ENCODE data around the gene CDKN1C.

Gene CDKN1C

DNA sequence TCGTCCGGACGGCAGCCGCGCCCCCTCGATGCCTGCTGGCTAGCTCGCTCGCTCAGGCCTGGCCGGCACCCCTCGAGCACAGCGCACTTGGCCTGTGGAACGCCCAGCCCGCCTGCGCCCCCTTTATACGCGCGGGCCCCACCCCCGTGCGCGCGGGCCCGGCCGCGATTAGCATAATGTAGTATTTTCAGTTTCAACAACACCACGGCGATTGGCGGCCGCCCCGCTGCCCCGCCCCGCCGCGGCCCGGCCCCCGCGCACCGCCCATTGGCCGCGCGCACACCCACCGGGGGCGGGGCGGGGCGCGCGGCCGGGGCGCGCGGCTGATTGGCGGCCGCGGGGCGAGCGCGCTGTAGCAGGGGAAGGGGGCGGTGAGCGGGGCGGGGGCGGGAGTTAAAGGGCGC is at the start of gene CDKN1C:
Gene CDKN1C, minus strand, starts transcription at position 98 of the 404 bp plus-strand sequence. CDS start 319 bp downstream, outside the sequence.
- H3K4me3 ChIP-seq (ENCODE audit: low read depth, low read length) = peak within 1 kb of the TSS; percentile 63
- no peak for TF ChIP-seq CTCF (IDR thresholded peaks at IDR 0.05; ENCODE audit: insufficient read depth, low read length, missing control alignments)
- ChIA-PET CTCF (interaction anchor here (1.0 to 15.4 kb wide), 4 partner anchors 10 to 353 kb away, joined by 3 to 1022 read pairs (median 3); no protein-coding TSS in a partner anchor), POLR2A (interaction anchor here (1.3 to 1.4 kb wide), 2 partner anchors 352 to 353 kb away, joined by 3 to 4 read pairs; no protein-coding TSS in a partner anchor)
- no peak for DNase-seq (ENCODE audit: low read depth, low spot score)

DNA sequence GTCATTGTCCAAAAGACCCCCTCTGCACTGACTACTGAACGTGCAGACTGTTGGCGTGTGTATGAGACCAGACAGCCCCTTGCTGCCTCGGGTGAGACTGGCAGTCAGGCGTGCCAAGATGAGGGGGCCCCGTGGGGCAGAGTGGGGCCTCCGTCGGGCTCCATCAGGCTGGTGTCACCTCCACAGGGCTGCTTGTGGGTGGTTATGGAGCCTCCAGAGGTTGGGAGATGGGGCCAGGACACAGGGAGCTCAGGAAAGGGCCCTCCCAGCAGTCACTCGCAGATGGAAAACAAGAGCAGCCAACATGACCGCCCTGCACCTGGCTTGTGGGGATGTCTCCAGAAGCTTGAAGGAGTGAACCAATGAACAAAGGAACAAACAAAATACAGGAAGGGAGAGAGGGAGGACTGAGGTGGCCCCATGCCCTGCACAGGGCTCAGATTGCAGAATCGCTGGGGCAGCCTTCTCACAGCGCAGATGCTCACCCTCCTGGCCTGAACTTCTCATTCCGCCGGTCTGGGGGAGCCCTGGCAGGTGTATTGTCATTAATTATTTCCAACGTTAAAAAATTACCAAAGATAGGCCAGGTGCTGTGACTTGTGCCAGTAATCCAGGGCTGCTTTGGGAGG is 49.1 kb upstream of the CDKN1C start:
- H3K4me3 ChIP-seq (ENCODE audit: low read depth, low read length) = no peak overlapping the region
- ChIA-PET POLR2A (no interaction called here), CTCF (interaction anchor here (1.0 to 3.4 kb wide), 3 partner anchors 7 to 402 kb away, joined by 4 to 13 read pairs (median 6); no protein-coding TSS in a partner anchor)
- TF ChIP-seq CTCF (IDR thresholded peaks at IDR 0.05; ENCODE audit: insufficient read depth, low read length, missing control alignments) = no peak
- DNase-seq (ENCODE audit: low read depth, low spot score) = no peak

- no peak overlapping the region for H3K4me3 ChIP-seq (ENCODE audit: low read depth, low read length)
- ChIA-PET CTCF (interaction anchor here (1.0 to 3.4 kb wide), 7 partner anchors 8 to 402 kb away, joined by 3 to 13 read pairs (median 5); a partner anchor contains a TSS), POLR2A (interaction anchor here (1.3 kb wide), 1 partner anchor 12 kb away, joined by 4 read pairs; no protein-coding TSS in a partner anchor)
- no peak for DNase-seq (ENCODE audit: low read depth, low spot score)
- no peak for TF ChIP-seq CTCF (IDR thresholded peaks at IDR 0.05; ENCODE audit: insufficient read depth, low read length, missing control alignments)
Observed at GRCh38 chr11:2934021-2934550, 48.5 kb upstream of the CDKN1C start.

DNA sequence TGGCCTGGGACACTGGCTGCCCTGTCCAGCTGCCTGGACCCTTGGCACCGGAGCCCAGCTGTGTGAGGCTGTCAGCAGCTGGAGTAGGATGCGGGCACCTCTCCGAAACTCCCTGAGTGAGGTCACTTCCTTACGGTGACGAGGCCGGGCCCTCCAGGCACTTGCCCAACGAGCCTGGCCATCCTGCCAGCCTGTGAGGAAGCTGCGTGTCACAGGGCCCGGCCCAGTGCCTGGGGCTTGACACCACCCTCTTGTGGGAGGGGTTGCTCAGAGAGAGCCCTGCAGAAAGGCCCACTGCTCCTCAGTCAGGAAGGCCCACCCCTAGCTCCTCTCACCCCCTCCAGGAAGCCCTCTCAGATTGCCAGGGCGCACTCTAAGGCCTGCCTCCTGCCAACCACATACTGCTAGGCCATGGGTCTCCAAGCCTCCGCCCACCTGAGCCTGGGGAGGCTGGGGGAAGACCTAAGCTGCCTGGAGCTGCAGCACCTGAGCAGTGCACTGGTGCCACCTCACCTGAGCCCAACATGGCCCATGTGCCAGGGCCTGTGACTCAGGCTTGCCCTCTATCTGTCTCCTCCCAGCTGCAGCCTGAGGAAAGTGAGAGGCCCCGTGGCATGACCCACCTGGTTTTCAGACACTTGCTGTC is 47.9 kb upstream of the CDKN1C start:
- no peak for TF ChIP-seq CTCF (IDR thresholded peaks at IDR 0.05; ENCODE audit: insufficient read depth, low read length, missing control alignments)
- CTCF ChIA-PET = interaction anchor here (1.0 to 3.4 kb wide), 7 partner anchors 8 to 401 kb away, joined by 3 to 13 read pairs (median 5); a partner anchor contains a TSS
- POLR2A ChIA-PET = interaction anchor here (1.3 kb wide), 1 partner anchor 12 kb away, joined by 4 read pairs; no protein-coding TSS in a partner anchor
- H3K4me3 ChIP-seq (ENCODE audit: low read depth, low read length) = no peak overlapping the region
- DNase-seq (ENCODE audit: low read depth, low spot score) = no peak

GRCh38 chr11:2932850-2933251 is 47.3 kb upstream of the CDKN1C start:
- POLR2A ChIA-PET = no interaction called here
- H3K4me3 ChIP-seq (ENCODE audit: low read depth, low read length) = no peak overlapping the region
- no peak for DNase-seq (ENCODE audit: low read depth, low spot score)
- TF ChIP-seq CTCF (IDR thresholded peaks at IDR 0.05; ENCODE audit: insufficient read depth, low read length, missing control alignments) = no peak
- CTCF ChIA-PET = interaction anchor here (1.1 to 3.4 kb wide), 5 partner anchors 9 to 400 kb away, joined by 3 to 13 read pairs (median 5); a partner anchor contains a TSS

Measured in AG04449 (cell line).